Ovary (tissue), 9 donors: ENCODE data around the gene HS6ST3. TPM values are rescaled to one million over a fixed set of nuclear protein-coding genes. Genes with fewer than 3 reads are reported as not detected.

Experiments used
- DNase-seq, 5 donors: peaks; one replicate each; pipeline ENCODE4 v3.0.0-alpha.2; 2019 to 2020
- H3K27ac ChIP-seq, 2 donors: fragments of 200-600 bp; one replicate each; pipeline versions ENCODE4 v1.5.1 to v1.8.0; 2019 to 2022
- H3K27me3 ChIP-seq: fragments of 200-600 bp; one replicate; pipeline ENCODE4 v1.8.0; 2022
- H3K36me3 ChIP-seq: fragments of 200-600 bp; sonication (generic); one replicate; pipeline ENCODE4 v1.5.1; 2019
- H3K4me1 ChIP-seq: one replicate; pipeline ENCODE4 v1.8.1; 2013; ENCODE audit warnings: mild to moderate bottlenecking, moderate library complexity; ENCODE audit not compliant: insufficient read depth
- H3K4me3 ChIP-seq: fragments of 200-600 bp; sonication (generic); one replicate; pipeline ENCODE4 v1.5.1; 2017
- H3K9me3 ChIP-seq, 2 donors: fragments of 200-600 bp in 1 of 2; sonication (generic) in 1 of 2; one replicate each; pipeline versions ENCODE4 v1.5.1 to v1.8.1; 2013 to 2019; ENCODE audit warnings: mild to moderate bottlenecking in 1 of 2, moderate library complexity in 1 of 2
- CTCF ChIP-seq, 3 donors: fragments of 450-650 bp in 2 of 3; fragments of 200-600 bp in 1 of 3; IDR thresholded peaks; one replicate each; pipeline versions ENCODE4 v1.5.1 to v1.8.0; 2016 to 2022; ENCODE audit warnings: antibody characterized with exemption in 3 of 3, mild to moderate bottlenecking in 1 of 3
- EP300 ChIP-seq: sonication (generic); formaldehyde crosslinking; IDR thresholded peaks from one replicate; pipeline ENCODE4 v1.6.1; 2017; ENCODE audit warnings: antibody characterized with exemption
- POLR2A ChIP-seq: fragments of 450-650 bp; IDR thresholded peaks from one replicate; pipeline ENCODE4 v1.6.1; 2017; ENCODE audit warnings: antibody characterized with exemption, mild to moderate bottlenecking, moderate library complexity
- WGBS, 3 donors: extraction: QIAGEN DNeasy Blood & Tissue Kit in 1 of 3; methylation state at CpG; one replicate each; pipeline versions ENCODE4 v1.1.5 to v1.1.7; 2013 to 2017; 5-methylcytosine and 5-hydroxymethylcytosine counted together
- intact Hi-C, 4 donors: fragments of 100-400 bp; cut with DNase I; formaldehyde crosslinking; loops; one replicate each; pipeline versions ENCODE4 v1.11.0 to v1.15.1; 2022 to 2023
- polyA plus RNA-seq, 2 donors: library from polyadenylated mRNA; stranded (reverse); fragments of 200-250 nt in 1 of 2; fragments of 350-450 nt in 1 of 2; fragmentation: Illumina TruSeq in 1 of 2; extraction: RNeasy Lipid Tissue Mini Kit (QIAGEN cat#74804) in 1 of 2; gene quantifications; one replicate each; pipeline ENCODE4 v1.2.3, GENCODE V29; 2013 to 2014
- total RNA-seq, 7 donors: library from RNA; depleted of rRNA in 2 of 7; stranded (reverse); fragments of >200 nt in 2 of 7; fragmentation: NEBNext Ultra II Directional in 3 of 7; extraction: Animal tissue kit (Norgen Biotek cat#: 25700) in 3 of 7; gene quantifications; one replicate each; pipeline versions ENCODE4 v1.1.0 to v1.2.4, GENCODE V29; 2016 to 2023
- donor health status: DM: no; HTN: no; CAD: no; lungs with moderate emphysema.
- donor health status: DM: no; HTN: no; CAD: no.
- donor health status: Bipolar disorder and iron deficiency.
- donor health status: DM: yes; HTN: yes; CAD: no.
- donor health status: DM: no; HTN: no; CAD: no.
- donor health status: DM: yes; HTN: yes; CAD: no.

HS6ST3 gene
- total and polyA plus RNA-seq, 9 donors, result 0.05 to 0.46 (median 0.19) TPM; not detected in 3

- no peak for TF ChIP-seq CTCF (IDR thresholded peaks at IDR 0.05)
- no peak for TF ChIP-seq POLR2A
- no peak for TF ChIP-seq EP300
- 89 to 90% (median 90%) methylated on average over 4 of the region's 4 CpGs for WGBS, 3 donors
- H3K4me3 ChIP-seq, result no peak overlapping the region
- no peaks in the 10 kb centered on the region for H3K9me3 ChIP-seq
- intact Hi-C loops, result no loop called here
- no peak for DNase-seq
- no peaks in the 10 kb centered on the region for H3K27me3 ChIP-seq
- no peaks in the 10 kb centered on the region for H3K4me1 ChIP-seq
- no peak overlapping the region for H3K27ac ChIP-seq
- H3K36me3 ChIP-seq, result no peaks in the 10 kb centered on the region
Measured at GRCh38 chr13:96684469-96684868, 594.6 kb downstream of the HS6ST3 start.

GRCh38 chr13:96684907-96685306 lies 595.0 kb downstream of the HS6ST3 start:
- H3K9me3 ChIP-seq, result no peaks in the 10 kb centered on the region
- H3K27me3 ChIP-seq, result no peaks in the 10 kb centered on the region
- intact Hi-C loops, result no loop called here
- H3K36me3 ChIP-seq, result no peaks in the 10 kb centered on the region
- DNase-seq, result no peak
- WGBS, 3 donors, result 50 to 60% (median 52%) methylated on average over 1 of the region's 1 CpG
- TF ChIP-seq CTCF (IDR thresholded peaks at IDR 0.05) (no peak), POLR2A (no peak), EP300 (no peak)
- no peak overlapping the region for H3K27ac ChIP-seq
- no peak overlapping the region for H3K4me3 ChIP-seq
- H3K4me1 ChIP-seq, result no peaks in the 10 kb centered on the region

GRCh38 chr13:96686286-96686685 lies 596.4 kb downstream of the HS6ST3 start:
- no peaks in the 10 kb centered on the region for H3K27me3 ChIP-seq
- H3K9me3 ChIP-seq, result no peaks in the 10 kb centered on the region
- no peaks in the 10 kb centered on the region for H3K4me1 ChIP-seq
- H3K27ac ChIP-seq, result no peak overlapping the region
- no peak for TF ChIP-seq CTCF (IDR thresholded peaks at IDR 0.05)
- no peak for TF ChIP-seq EP300
- TF ChIP-seq POLR2A, result no peak
- H3K4me3 ChIP-seq, result no peak overlapping the region
- WGBS, 3 donors, result 7 to 22% (median 11%) methylated on average over 2 of the region's 2 CpGs
- no peaks in the 10 kb centered on the region for H3K36me3 ChIP-seq
- intact Hi-C loops, result no loop called here
- no peak for DNase-seq

GRCh38 chr13:96687191-96687590 lies 597.3 kb downstream of the HS6ST3 start:
- H3K9me3 ChIP-seq, result no peaks in the 10 kb centered on the region
- H3K4me1 ChIP-seq, result no peaks in the 10 kb centered on the region
- H3K36me3 ChIP-seq, result no peaks in the 10 kb centered on the region
- H3K27ac ChIP-seq, result no peak overlapping the region
- TF ChIP-seq POLR2A (no peak), EP300 (no peak), CTCF (IDR thresholded peaks at IDR 0.05) (no peak)
- H3K27me3 ChIP-seq, result no peaks in the 10 kb centered on the region
- DNase-seq, result no peak
- no peak overlapping the region for H3K4me3 ChIP-seq
- intact Hi-C loops, result no loop called here
- WGBS, 3 donors, result 84 to 93% (median 88%) methylated on average over 3 of the region's 3 CpGs

- no peaks in the 10 kb centered on the region for H3K9me3 ChIP-seq
- H3K27ac ChIP-seq, result no peak overlapping the region
- DNase-seq, result no peak
- H3K4me1 ChIP-seq, result no peaks in the 10 kb centered on the region
- TF ChIP-seq CTCF (IDR thresholded peaks at IDR 0.05) (no peak), POLR2A (no peak), EP300 (no peak)
- no peak overlapping the region for H3K4me3 ChIP-seq
- intact Hi-C loops, result no loop called here
- no peaks in the 10 kb centered on the region for H3K27me3 ChIP-seq
- no peaks in the 10 kb centered on the region for H3K36me3 ChIP-seq
Measured at GRCh38 chr13:96690998-96691397, 601.1 kb downstream of the HS6ST3 start.
